ENCODE results near the gene AMN.
"Not testable (repeated sequence)": the region's sequence is repeated elsewhere in the genome, so short reads cannot be mapped to it uniquely, and the experiment has no call there.

Gene AMN

DNA sequence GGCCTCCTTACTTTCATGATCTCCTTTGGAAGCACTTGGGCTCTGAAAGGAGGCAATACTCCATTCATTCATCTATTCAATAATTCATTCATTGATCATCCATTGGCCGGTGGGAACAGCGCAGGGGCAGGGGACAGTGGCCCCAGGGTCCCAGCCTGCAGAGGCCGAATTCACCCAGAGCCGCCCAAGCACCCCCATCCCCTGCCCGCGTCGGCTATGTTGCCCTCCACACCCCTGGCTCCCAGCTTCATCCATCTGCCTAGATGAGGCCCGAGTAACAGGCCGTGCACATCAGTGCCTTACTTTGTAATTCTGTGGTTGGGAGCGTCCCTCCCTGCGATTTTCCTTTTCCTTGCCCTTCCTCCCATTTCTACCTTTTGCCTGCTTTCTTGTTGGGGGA is 3.2 kb downstream of the AMN start:
- Histone ChIP-seq H3K27me3 (ENCODE audit: control insufficient read depth, low read length) (peaks cover 24% of the 10 kb centered on the region), H3K27ac (ENCODE audit: low read depth, low read length) (no peak overlapping the region)
- TF ChIP-seq, protein P1, sequence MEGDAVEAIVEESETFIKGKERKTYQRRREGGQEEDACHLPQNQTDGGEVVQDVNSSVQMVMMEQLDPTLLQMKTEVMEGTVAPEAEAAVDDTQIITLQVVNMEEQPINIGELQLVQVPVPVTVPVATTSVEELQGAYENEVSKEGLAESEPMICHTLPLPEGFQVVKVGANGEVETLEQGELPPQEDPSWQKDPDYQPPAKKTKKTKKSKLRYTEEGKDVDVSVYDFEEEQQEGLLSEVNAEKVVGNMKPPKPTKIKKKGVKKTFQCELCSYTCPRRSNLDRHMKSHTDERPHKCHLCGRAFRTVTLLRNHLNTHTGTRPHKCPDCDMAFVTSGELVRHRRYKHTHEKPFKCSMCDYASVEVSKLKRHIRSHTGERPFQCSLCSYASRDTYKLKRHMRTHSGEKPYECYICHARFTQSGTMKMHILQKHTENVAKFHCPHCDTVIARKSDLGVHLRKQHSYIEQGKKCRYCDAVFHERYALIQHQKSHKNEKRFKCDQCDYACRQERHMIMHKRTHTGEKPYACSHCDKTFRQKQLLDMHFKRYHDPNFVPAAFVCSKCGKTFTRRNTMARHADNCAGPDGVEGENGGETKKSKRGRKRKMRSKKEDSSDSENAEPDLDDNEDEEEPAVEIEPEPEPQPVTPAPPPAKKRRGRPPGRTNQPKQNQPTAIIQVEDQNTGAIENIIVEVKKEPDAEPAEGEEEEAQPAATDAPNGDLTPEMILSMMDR (IDR thresholded peaks at IDR 0.05; ENCODE audit: low read depth, low read length, poor library complexity, severe bottlenecking) = no peak
- no peak for TF ChIP-seq EZH2phosphoT487 (IDR thresholded peaks at IDR 0.05; ENCODE audit: borderline replicate concordance, low read length)

DNA sequence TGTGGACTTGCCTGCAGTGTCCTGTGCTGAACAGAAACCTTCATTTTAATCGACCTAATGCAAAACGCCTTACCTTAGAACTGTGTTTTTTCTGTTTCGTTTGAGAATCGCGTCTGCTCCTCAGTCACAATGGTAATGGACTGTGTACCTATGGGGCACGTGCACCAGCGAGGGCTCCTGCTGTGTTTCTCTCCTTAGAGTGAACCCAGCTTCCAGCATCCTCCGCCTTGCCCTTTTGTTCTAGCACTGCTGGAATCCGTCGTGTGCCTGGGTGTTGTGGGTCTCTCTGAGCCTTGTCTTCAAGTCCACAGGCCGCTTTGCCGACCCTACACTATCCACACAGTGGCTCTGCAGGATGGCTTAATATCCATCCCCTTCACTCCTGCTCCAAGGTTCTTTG is 3.6 kb downstream of the AMN start:
- H3K9me3 ChIP-seq (ENCODE audit: control insufficient read depth, insufficient read depth, low read length) = no peaks in the 10 kb centered on the region
- H3K4me1 ChIP-seq (ENCODE audit: control insufficient read depth, low read length) = peaks cover 44% of the 10 kb centered on the region
- no peak overlapping the region for H3K4me3 ChIP-seq (ENCODE audit: low read length)
- H3K9me2 ChIP-seq (replicated peaks; ENCODE audit: control insufficient read depth, low read length) = no peaks in the 10 kb centered on the region
- H4K20me1 ChIP-seq (ENCODE audit: control insufficient read depth, insufficient read depth, low read depth, low read length) = no peaks in the 10 kb centered on the region; the same call in 1 of the 2 replicates
- H3K27ac ChIP-seq (ENCODE audit: low read depth, low read length) = no peak overlapping the region
- TF ChIP-seq EZH2phosphoT487 (IDR thresholded peaks at IDR 0.05; ENCODE audit: borderline replicate concordance, low read length) = no peak
- TF ChIP-seq, protein P1 (IDR thresholded peaks at IDR 0.05; ENCODE audit: low read depth, low read length, poor library complexity, severe bottlenecking) = no peak
- peaks cover 3% of the 10 kb centered on the region; the same call in 1 of the 2 replicates for H3F3A ChIP-seq (ENCODE audit: control insufficient read depth, insufficient read depth)
- peaks cover 20% of the 10 kb centered on the region for H3K79me2 ChIP-seq (ENCODE audit: control insufficient read depth, low read length)
- no peak overlapping the region for H3K4me2 ChIP-seq (ENCODE audit: low read length)
- H3K36me3 ChIP-seq (ENCODE audit: control insufficient read depth, low read length) = peaks cover 6% of the 10 kb centered on the region; the same call in 1 of the 2 replicates
- peaks cover 24% of the 10 kb centered on the region for H3K27me3 ChIP-seq (ENCODE audit: control insufficient read depth, low read length)

More for the DNA sequence above, 3.2 kb downstream of the AMN start:
- Histone ChIP-seq H3K36me3 (ENCODE audit: control insufficient read depth, low read length) (peaks cover 2% of the 10 kb centered on the region; the same call in 1 of the 2 replicates), H3F3A (ENCODE audit: control insufficient read depth, insufficient read depth) (peaks cover 3% of the 10 kb centered on the region; the same call in 1 of the 2 replicates), H3K4me1 (ENCODE audit: control insufficient read depth, low read length) (peaks cover 39% of the 10 kb centered on the region), H3K79me2 (ENCODE audit: control insufficient read depth, low read length) (peaks cover 15% of the 10 kb centered on the region), H3K9me3 (ENCODE audit: control insufficient read depth, insufficient read depth, low read length) (0 out of 2 replicates have a peak, but pooled peaks cover 2% of the 10 kb centered on the region), H3K4me2 (ENCODE audit: low read length) (no peak overlapping the region), H3K4me3 (ENCODE audit: low read length) (no peak overlapping the region), H4K20me1 (ENCODE audit: control insufficient read depth, insufficient read depth, low read depth, low read length) (no peaks in the 10 kb centered on the region; the same call in 1 of the 2 replicates), H3K9me2 (replicated peaks; ENCODE audit: control insufficient read depth, low read length) (no peaks in the 10 kb centered on the region)

DNA sequence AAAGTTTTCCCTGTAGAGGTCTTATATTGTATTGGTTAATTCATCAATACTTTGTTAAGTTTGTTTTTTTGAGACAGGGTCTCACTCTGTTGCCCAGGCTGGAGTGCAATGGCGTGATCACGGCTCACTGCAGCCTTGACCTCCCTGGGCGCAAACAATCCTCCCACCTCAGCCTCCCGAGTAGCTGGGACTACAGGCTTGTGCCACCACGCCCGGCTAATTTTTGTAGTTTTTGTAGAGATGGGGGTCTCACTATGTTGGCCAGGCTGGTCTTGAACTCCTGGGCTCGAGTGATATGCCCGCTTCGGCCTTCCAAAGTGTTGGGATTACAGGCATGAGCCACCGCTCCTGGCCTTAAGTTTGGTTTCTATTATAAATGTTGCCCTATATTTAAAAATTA is 4.4 kb downstream of the AMN start:
- Histone ChIP-seq H3K79me2 (ENCODE audit: control insufficient read depth, low read length) (peaks cover 24% of the 10 kb centered on the region), H3K36me3 (ENCODE audit: control insufficient read depth, low read length) (peaks cover 13% of the 10 kb centered on the region; the same call in 1 of the 2 replicates), H3K4me1 (ENCODE audit: control insufficient read depth, low read length) (peaks cover 51% of the 10 kb centered on the region), H3K27me3 (ENCODE audit: control insufficient read depth, low read length) (peaks cover 24% of the 10 kb centered on the region)
- H3K4me3 ChIP-seq (ENCODE audit: low read length); H3F3A ChIP-seq (ENCODE audit: control insufficient read depth, insufficient read depth); H3K4me2 ChIP-seq (ENCODE audit: low read length); H3K9me3 ChIP-seq (ENCODE audit: control insufficient read depth, insufficient read depth, low read length); H3K9me2 ChIP-seq (replicated peaks; ENCODE audit: control insufficient read depth, low read length); H3K27ac ChIP-seq (ENCODE audit: low read depth, low read length); H4K20me1 ChIP-seq (ENCODE audit: control insufficient read depth, insufficient read depth, low read depth, low read length): not testable (repeated sequence)

DNA sequence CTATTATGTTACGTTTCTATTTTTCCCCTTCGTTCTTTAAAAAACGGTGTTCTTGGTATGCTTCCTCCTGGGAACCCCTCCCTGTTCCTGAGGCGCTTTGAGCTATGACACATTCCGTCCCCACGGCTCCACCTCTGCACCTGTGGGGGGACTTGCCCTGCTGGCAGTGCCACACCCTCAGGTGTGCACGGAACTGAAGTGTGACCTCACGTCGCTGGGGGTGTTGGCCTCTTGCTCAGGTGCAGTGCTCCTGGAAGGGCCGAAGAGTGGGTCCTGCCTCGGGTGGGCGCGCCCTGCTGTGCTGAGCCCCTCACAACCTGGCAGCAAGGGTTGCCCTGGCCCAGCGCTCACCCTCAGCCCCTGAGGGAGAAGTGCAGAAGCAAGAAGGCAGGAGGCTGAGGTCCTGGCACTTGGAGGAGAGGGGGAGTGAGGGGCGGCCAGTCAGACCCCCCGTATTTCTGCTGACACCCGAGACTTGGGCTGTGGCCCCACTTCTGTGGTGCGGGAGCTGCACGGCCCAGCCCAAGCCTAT is 4.9 kb downstream of the AMN start:
- H3K79me2 ChIP-seq (ENCODE audit: control insufficient read depth, low read length) = peaks cover 24% of the 10 kb centered on the region
- H3K4me3 ChIP-seq (ENCODE audit: low read length) = peak overlapping the region; percentile 77
- peaks cover 20% of the 10 kb centered on the region for H3K27me3 ChIP-seq (ENCODE audit: control insufficient read depth, low read length)
- no peak overlapping the region for H3K27ac ChIP-seq (ENCODE audit: low read depth, low read length)
- H3K4me2 ChIP-seq (ENCODE audit: low read length) = peak overlapping the region; percentile 78
- peaks cover 14% of the 10 kb centered on the region; the same call in 1 of the 2 replicates for H3K36me3 ChIP-seq (ENCODE audit: control insufficient read depth, low read length)
- H3F3A ChIP-seq (ENCODE audit: control insufficient read depth, insufficient read depth) = peaks cover 3% of the 10 kb centered on the region; the same call in 1 of the 2 replicates
- no peaks in the 10 kb centered on the region for H3K9me2 ChIP-seq (replicated peaks; ENCODE audit: control insufficient read depth, low read length)
- no peak for TF ChIP-seq EZH2phosphoT487 (IDR thresholded peaks at IDR 0.05; ENCODE audit: borderline replicate concordance, low read length)
- TF ChIP-seq, protein P1 (IDR thresholded peaks at IDR 0.05; ENCODE audit: low read depth, low read length, poor library complexity, severe bottlenecking) = no peak
- peaks cover 57% of the 10 kb centered on the region for H3K4me1 ChIP-seq (ENCODE audit: control insufficient read depth, low read length)
- no peaks in the 10 kb centered on the region; the same call in 1 of the 2 replicates for H4K20me1 ChIP-seq (ENCODE audit: control insufficient read depth, insufficient read depth, low read depth, low read length)
- H3K9me3 ChIP-seq (ENCODE audit: control insufficient read depth, insufficient read depth, low read length) = no peaks in the 10 kb centered on the region

All from DOHH2 (cell line).